PFSK-1 (cell line): ENCODE measurements around the gene ACSL6.

Experiments used
- FOXP2 ChIP-seq: optimal IDR thresholded peaks from 2 replicates; pipeline ENCODE3; 2011; ENCODE audit warnings: borderline replicate concordance, control low read depth, inconsistent platforms; ENCODE audit not compliant: insufficient read depth; ENCODE audit errors: extremely low read length, extremely low read depth
- POLR2AphosphoS5 ChIP-seq: IDR thresholded peaks from 2 replicates; pipeline ENCODE4 v1.6.1; 2012; ENCODE audit warnings: low read depth, mild to moderate bottlenecking, control low read depth, low read length, moderate library complexity
- TAF1 ChIP-seq: IDR thresholded peaks from 2 replicates; pipeline ENCODE4 v1.6.1; 2012; ENCODE audit warnings: low read length, control low read depth, borderline replicate concordance; ENCODE audit not compliant: insufficient read depth
- TF ChIP-seq, protein P1 (sequence below), 2 experiments: IDR thresholded peaks; 2 replicates each; pipeline versions ENCODE4 v1.6.1 to v1.8.0; 2011 to 2012; ENCODE audit warnings: low read depth in 2 of 2, low read length in 2 of 2, control low read depth in 1 of 2, inconsistent platforms in 1 of 2, mild to moderate bottlenecking in 1 of 2, moderate library complexity in 1 of 2; ENCODE audit not compliant: insufficient read depth in 1 of 2

- TF ChIP-seq POLR2AphosphoS5: no peak
- TF ChIP-seq TAF1: no peak
- no peak for TF ChIP-seq FOXP2
- TF ChIP-seq, protein P1, sequence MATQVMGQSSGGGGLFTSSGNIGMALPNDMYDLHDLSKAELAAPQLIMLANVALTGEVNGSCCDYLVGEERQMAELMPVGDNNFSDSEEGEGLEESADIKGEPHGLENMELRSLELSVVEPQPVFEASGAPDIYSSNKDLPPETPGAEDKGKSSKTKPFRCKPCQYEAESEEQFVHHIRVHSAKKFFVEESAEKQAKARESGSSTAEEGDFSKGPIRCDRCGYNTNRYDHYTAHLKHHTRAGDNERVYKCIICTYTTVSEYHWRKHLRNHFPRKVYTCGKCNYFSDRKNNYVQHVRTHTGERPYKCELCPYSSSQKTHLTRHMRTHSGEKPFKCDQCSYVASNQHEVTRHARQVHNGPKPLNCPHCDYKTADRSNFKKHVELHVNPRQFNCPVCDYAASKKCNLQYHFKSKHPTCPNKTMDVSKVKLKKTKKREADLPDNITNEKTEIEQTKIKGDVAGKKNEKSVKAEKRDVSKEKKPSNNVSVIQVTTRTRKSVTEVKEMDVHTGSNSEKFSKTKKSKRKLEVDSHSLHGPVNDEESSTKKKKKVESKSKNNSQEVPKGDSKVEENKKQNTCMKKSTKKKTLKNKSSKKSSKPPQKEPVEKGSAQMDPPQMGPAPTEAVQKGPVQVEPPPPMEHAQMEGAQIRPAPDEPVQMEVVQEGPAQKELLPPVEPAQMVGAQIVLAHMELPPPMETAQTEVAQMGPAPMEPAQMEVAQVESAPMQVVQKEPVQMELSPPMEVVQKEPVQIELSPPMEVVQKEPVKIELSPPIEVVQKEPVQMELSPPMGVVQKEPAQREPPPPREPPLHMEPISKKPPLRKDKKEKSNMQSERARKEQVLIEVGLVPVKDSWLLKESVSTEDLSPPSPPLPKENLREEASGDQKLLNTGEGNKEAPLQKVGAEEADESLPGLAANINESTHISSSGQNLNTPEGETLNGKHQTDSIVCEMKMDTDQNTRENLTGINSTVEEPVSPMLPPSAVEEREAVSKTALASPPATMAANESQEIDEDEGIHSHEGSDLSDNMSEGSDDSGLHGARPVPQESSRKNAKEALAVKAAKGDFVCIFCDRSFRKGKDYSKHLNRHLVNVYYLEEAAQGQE (IDR thresholded peaks at IDR 0.05; ENCODE audit: insufficient read depth in 1 of 2, low read depth in 2 of 2, low read length in 2 of 2): no peak
Observed at GRCh38 chr5:132032196-132032595, 20.7 kb upstream of the ACSL6 start.
